MCF 10A (cell line): ENCODE measurements around the gene PIGBOS1. TPM values are rescaled to one million over a fixed set of nuclear protein-coding genes. Genes with fewer than 3 reads are reported as not detected.
A peak's percentile ranks its signal among the peaks of the same experiment; 100 is the strongest.

Source experiments
- BruUV-seq: library from RNA; stranded (reverse); fragments of 400-500 nt; replicated peaks from 2 replicates; lab custom pipeline; 2021; lab: Mats Ljungman, UMichigan
- CTCF ChIA-PET: fragments of 300-600 bp; sonication (Branson Sonifier 250); formaldehyde crosslinking; extraction: SDS; loops from one replicate; lab custom pipeline; 2021; ENCODE audit warnings: antibody characterized with exemption, inconsistent platforms; lab: Yijun Ruan, JAX
- POLR2A ChIA-PET: fragments of 300-600, 350-650 bp; sonication (Branson Sonifier 250); formaldehyde crosslinking; extraction: SDS; loops from one replicate; lab custom pipeline; 2020; ENCODE audit warnings: antibody characterized with exemption, inconsistent platforms; lab: Yijun Ruan, JAX
- DNase-seq: peaks from one replicate; pipeline ENCODE4 v3.0.0-alpha.2; 2018; ENCODE audit not compliant: unreplicated experiment
- H3K27ac Mint-ChIP-seq: one replicate; pipeline ENCODE4 v1.8.0; 2022; ENCODE audit warnings: mild to moderate bottlenecking, low read depth, mixed read lengths; ENCODE audit not compliant: unreplicated experiment
- H3K27me3 Mint-ChIP-seq: one replicate; pipeline ENCODE4 v1.8.0; 2022; ENCODE audit warnings: mixed read lengths; ENCODE audit not compliant: insufficient read depth, unreplicated experiment
- H3K36me3 Mint-ChIP-seq: one replicate; pipeline ENCODE4 v1.8.0; 2022; ENCODE audit warnings: mild to moderate bottlenecking, moderate library complexity, mixed read lengths; ENCODE audit not compliant: insufficient read depth, unreplicated experiment
- H3K4me1 Mint-ChIP-seq: one replicate; pipeline ENCODE4 v1.8.0; 2022; ENCODE audit warnings: mixed read lengths; ENCODE audit not compliant: insufficient read depth, unreplicated experiment
- H3K4me3 Mint-ChIP-seq: one replicate; pipeline ENCODE4 v1.8.0; 2022; ENCODE audit warnings: mild to moderate bottlenecking, moderate library complexity, mixed read lengths; ENCODE audit not compliant: unreplicated experiment
- H3K9me3 Mint-ChIP-seq: one replicate; pipeline ENCODE4 v1.8.0; 2022; ENCODE audit warnings: mixed read lengths; ENCODE audit not compliant: unreplicated experiment
- CTCF ChIP-seq: fragments of 200-600 bp; IDR thresholded peaks from one replicate; pipeline ENCODE4 v1.8.0; 2022; ENCODE audit warnings: antibody characterized with exemption, mild to moderate bottlenecking; ENCODE audit not compliant: unreplicated experiment
- intact Hi-C: fragments of 100-400 bp; cut with micrococcal nuclease; formaldehyde crosslinking; loops from 2 replicates; pipeline ENCODE4 v1.14.1; 2022
- total RNA-seq: library from RNA; stranded (reverse); gene quantifications from 2 replicates; pipeline ENCODE4 v1.2.3, GENCODE V29; 2022

The PIGBOS1 gene
- total RNA-seq, 1 experiment from 2014 or later = 13.9 TPM

GRCh38 chr15:55361048-55361447 is 42.1 kb upstream of the PIGBOS1 start:
- CTCF ChIA-PET = no interaction called here
- intact Hi-C loops = no loop called here
- TF ChIP-seq CTCF = no peak
- no peak overlapping the region for H3K4me3 Mint-ChIP-seq
- H3K27me3 Mint-ChIP-seq = no peaks in the 10 kb centered on the region
- no peaks in the 10 kb centered on the region for H3K4me1 Mint-ChIP-seq
- POLR2A ChIA-PET = interaction anchor here (0.7 kb wide), 1 partner anchor 42 kb away, joined by 3 read pairs; the partner anchor contains the start of genes PIGB and PIGBOS1
- H3K27ac Mint-ChIP-seq = no peak overlapping the region
- no TSS peak for BruUV-seq
- DNase-seq = no peak
- peaks cover 50% of the 10 kb centered on the region for H3K36me3 Mint-ChIP-seq
- H3K9me3 Mint-ChIP-seq = no peaks in the 10 kb centered on the region

GRCh38 chr15:55360256-55360655 is 41.3 kb upstream of the PIGBOS1 start:
- POLR2A ChIA-PET = no interaction called here
- Mint-ChIP-seq H3K4me1 (no peaks in the 10 kb centered on the region), H3K4me3 (no peak overlapping the region), H3K27ac (no peak overlapping the region), H3K36me3 (peaks cover 58% of the 10 kb centered on the region), H3K27me3 (no peaks in the 10 kb centered on the region), H3K9me3 (no peaks in the 10 kb centered on the region)
- intact Hi-C loops = no loop called here
- CTCF ChIA-PET = interaction anchor here (0.9 kb wide), 1 partner anchor 36 kb away, joined by 4 read pairs; no protein-coding TSS in a partner anchor
- TSS peak; percentile 59 for BruUV-seq
- DNase-seq = no peak
- TF ChIP-seq CTCF = no peak

GRCh38 chr15:55358471-55358870 is 39.5 kb upstream of the PIGBOS1 start:
- no TSS peak for BruUV-seq
- DNase-seq = no peak
- Mint-ChIP-seq H3K9me3 (no peaks in the 10 kb centered on the region), H3K27ac (no peak overlapping the region), H3K36me3 (peaks cover 64% of the 10 kb centered on the region), H3K27me3 (no peaks in the 10 kb centered on the region), H3K4me1 (no peaks in the 10 kb centered on the region), H3K4me3 (no peak overlapping the region)
- ChIA-PET CTCF (interaction anchor here (1.0 to 1.8 kb wide), 4 partner anchors 27 to 143 kb away, joined by 3 to 8 read pairs (median 4); partner anchors contain the start of genes CCPG1 and PIERCE2), POLR2A (interaction anchor here (1.1 kb wide), 1 partner anchor 49 kb away, joined by 7 read pairs; the partner anchor contains the start of genes CCPG1 and PIERCE2)
- intact Hi-C loops = no loop called here
- TF ChIP-seq CTCF = no peak

GRCh38 chr15:55357774-55358173 is 38.9 kb upstream of the PIGBOS1 start:
- Mint-ChIP-seq H3K27me3 (no peaks in the 10 kb centered on the region), H3K4me1 (no peaks in the 10 kb centered on the region), H3K27ac (no peak overlapping the region), H3K36me3 (peaks cover 63% of the 10 kb centered on the region), H3K4me3 (no peak overlapping the region), H3K9me3 (no peaks in the 10 kb centered on the region)
- intact Hi-C loops = no loop called here
- DNase-seq = no peak
- CTCF ChIA-PET = interaction anchor here (0.6 to 1.8 kb wide), 7 partner anchors 39 to 142 kb away, joined by 3 to 8 read pairs (median 4); partner anchors contain the start of genes CCPG1, PIERCE2, PIGB and PIGBOS1
- no TSS peak for BruUV-seq
- TF ChIP-seq CTCF = no peak
- POLR2A ChIA-PET = interaction anchor here (0.5 to 1.1 kb wide), 3 partner anchors 21 to 50 kb away, joined by 3 to 7 read pairs (median 3); partner anchors contain the start of genes CCPG1 and PIERCE2
